Activated B cell treated with CpG ODN at 0.5 μM for 24 hours (primary cell): ENCODE results near the gene RBM39. TPM values are rescaled to one million over a fixed set of nuclear protein-coding genes. Genes with fewer than 3 reads are reported as not detected.
"Not testable (repeated sequence)": the region's sequence is repeated elsewhere in the genome, so short reads cannot be mapped to it uniquely, and the experiment has no call there.

Experiments used
- ATAC-seq: fragments of 200-7000 bp; cut with Tn5 transposase; one replicate; pipeline ENCODE4 v1.10.0; 2021; ENCODE audit warnings: low read depth, mild to moderate bottlenecking, moderate library complexity
- CTCF ChIA-PET: fragments of 350-600 bp; sonication (Branson Sonifier 250); formaldehyde crosslinking; loops from one replicate; lab custom pipeline; 2021; ENCODE audit warnings: antibody characterized with exemption; lab: Charles Lee
- POLR2A ChIA-PET: fragments of 350-600 bp; sonication (Branson Sonifier 250); formaldehyde crosslinking; loops from one replicate; lab custom pipeline; 2021; ENCODE audit warnings: antibody characterized with exemption; lab: Charles Lee
- DNase-seq: peaks from one replicate; pipeline ENCODE4 v3.0.0; 2022
- H3K27ac Mint-ChIP-seq: one replicate; pipeline ENCODE4 v1.8.0; 2020; ENCODE audit warnings: mixed read lengths
- H3K27me3 Mint-ChIP-seq: one replicate; pipeline ENCODE4 v1.8.0; 2021; ENCODE audit warnings: mixed read lengths
- H3K36me3 Mint-ChIP-seq: one replicate; pipeline ENCODE4 v1.8.0; 2021; ENCODE audit warnings: low read depth, mixed read lengths
- H3K4me1 Mint-ChIP-seq: one replicate; pipeline ENCODE4 v1.8.0; 2021; ENCODE audit warnings: mixed read lengths
- H3K4me3 Mint-ChIP-seq: one replicate; pipeline ENCODE4 v1.8.0; 2020; ENCODE audit warnings: mild to moderate bottlenecking, mixed read lengths
- H3K9me3 Mint-ChIP-seq: one replicate; pipeline ENCODE4 v1.8.0; 2020; ENCODE audit warnings: mixed read lengths
- intact Hi-C: fragments of 100-400 bp; cut with micrococcal nuclease; formaldehyde crosslinking; loops from one replicate; pipeline ENCODE4 v1.15.1; 2024
- total RNA-seq: library from RNA; stranded (reverse); gene quantifications from 2 replicates; pipeline ENCODE4 v1.2.3, GENCODE V29; 2022
- TF ChIP-seq, protein P1 (sequence below): fragments of 200-600 bp; IDR thresholded peaks from one replicate; pipeline ENCODE4 v1.8.0; 2022; ENCODE audit warnings: antibody characterized with exemption, mild to moderate bottlenecking

RBM39 gene
- total RNA-seq, 1 donor from 2014 or later, result 483 TPM

DNA sequence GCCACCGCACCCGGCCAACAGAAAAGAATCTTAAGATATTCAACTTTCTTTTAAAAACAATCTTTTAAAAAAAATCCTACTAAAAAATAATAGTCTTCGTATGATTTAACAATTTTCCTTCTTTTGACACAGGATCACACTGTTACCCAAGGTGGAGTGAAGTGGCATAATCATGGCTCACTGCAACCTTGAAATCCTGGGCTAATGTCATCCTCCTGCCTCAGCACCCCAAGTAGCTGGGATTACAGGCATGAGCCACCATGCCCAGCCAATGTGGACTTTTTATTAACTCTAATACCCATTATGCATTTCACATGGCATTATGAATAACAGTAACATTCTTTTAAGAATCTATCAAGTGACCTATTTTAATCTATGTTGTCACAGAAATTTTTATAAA is 20.8 kb downstream of the RBM39 start:
- POLR2A ChIA-PET, result interaction anchor here (1.0 to 1.3 kb wide), 3 partner anchors 8 to 57 kb away, joined by 3 to 4 read pairs (median 4); partner anchors contain the start of genes CPNE1, RBM12 and RBM39
- intact Hi-C loops, result loop anchor here (2.0 kb wide), 1 partner anchor 14 kb away; no protein-coding TSS in a partner anchor
- Mint-ChIP-seq H3K27ac (no peak overlapping the region), H3K36me3 (peaks cover 89% of the 10 kb centered on the region), H3K9me3 (no peaks in the 10 kb centered on the region), H3K4me1 (peaks cover 6% of the 10 kb centered on the region), H3K27me3 (no peaks in the 10 kb centered on the region), H3K4me3 (no peak overlapping the region)
- CTCF ChIA-PET, result no interaction called here
- DNase-seq (no peak), ATAC-seq (no peak)
- TF ChIP-seq, protein P1, sequence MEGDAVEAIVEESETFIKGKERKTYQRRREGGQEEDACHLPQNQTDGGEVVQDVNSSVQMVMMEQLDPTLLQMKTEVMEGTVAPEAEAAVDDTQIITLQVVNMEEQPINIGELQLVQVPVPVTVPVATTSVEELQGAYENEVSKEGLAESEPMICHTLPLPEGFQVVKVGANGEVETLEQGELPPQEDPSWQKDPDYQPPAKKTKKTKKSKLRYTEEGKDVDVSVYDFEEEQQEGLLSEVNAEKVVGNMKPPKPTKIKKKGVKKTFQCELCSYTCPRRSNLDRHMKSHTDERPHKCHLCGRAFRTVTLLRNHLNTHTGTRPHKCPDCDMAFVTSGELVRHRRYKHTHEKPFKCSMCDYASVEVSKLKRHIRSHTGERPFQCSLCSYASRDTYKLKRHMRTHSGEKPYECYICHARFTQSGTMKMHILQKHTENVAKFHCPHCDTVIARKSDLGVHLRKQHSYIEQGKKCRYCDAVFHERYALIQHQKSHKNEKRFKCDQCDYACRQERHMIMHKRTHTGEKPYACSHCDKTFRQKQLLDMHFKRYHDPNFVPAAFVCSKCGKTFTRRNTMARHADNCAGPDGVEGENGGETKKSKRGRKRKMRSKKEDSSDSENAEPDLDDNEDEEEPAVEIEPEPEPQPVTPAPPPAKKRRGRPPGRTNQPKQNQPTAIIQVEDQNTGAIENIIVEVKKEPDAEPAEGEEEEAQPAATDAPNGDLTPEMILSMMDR, result no peak

DNA sequence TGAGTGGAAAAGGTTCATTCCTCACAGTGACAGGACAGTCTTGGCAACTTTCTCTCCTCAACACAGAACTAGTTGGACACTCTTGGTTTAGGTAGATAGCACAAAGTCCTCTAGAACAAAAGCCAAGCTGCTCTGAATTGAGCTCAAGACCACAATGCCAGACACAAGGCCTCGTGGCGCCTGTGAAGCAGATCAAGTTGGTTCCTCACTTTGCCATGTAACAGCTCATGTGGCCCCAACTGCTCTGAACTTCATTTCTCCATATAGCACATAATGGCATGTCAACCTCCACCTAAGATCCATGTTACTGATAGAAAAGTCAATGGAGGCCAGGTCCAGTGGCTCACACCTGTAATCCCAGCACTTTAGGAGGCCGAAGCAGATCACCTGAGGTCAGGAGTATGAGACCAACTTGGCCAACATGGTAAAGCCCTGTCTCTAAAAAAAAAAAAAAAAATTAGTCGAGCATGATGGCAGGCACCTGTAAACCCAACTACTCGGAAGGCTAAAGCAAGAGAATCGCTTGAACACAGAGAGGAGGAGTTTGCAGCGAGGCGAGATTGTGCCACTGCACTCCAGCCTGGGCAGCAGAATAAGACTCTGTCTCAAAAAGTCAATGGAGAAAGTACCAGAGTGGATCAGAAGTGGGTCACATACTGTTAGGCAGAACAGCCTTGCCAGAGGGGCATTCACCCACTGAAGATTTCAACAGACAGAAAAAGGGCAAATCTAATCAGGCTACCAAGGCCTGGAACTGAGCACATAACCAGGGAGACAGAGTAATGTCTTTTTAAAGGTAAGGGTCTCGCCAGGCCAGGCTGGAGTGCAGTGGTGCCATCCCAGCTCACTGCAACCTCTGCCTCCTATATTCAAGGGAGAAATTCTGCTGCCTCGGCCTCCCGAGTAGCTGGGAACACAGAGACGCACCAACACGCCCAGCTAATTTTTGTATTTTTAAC is 21.6 kb downstream of the RBM39 start:
- H3K27me3 Mint-ChIP-seq, result no peaks in the 10 kb centered on the region
- CTCF ChIA-PET, result no interaction called here
- DNase-seq (no peak), ATAC-seq (no peak)
- no peaks in the 10 kb centered on the region for H3K9me3 Mint-ChIP-seq
- H3K27ac Mint-ChIP-seq, result no peak overlapping the region
- intact Hi-C loops, result loop anchor here (2.0 kb wide), 1 partner anchor 14 kb away; no protein-coding TSS in a partner anchor
- TF ChIP-seq, protein P1, result no peak
- H3K4me1 Mint-ChIP-seq, result peaks cover 6% of the 10 kb centered on the region
- H3K4me3 Mint-ChIP-seq, result no peak overlapping the region
- H3K36me3 Mint-ChIP-seq, result peaks cover 88% of the 10 kb centered on the region
- POLR2A ChIA-PET, result interaction anchor here (1.0 to 2.2 kb wide), 6 partner anchors 9 to 57 kb away, joined by 3 to 11 read pairs (median 4); partner anchors contain the start of genes CPNE1, RBM12 and RBM39

DNA sequence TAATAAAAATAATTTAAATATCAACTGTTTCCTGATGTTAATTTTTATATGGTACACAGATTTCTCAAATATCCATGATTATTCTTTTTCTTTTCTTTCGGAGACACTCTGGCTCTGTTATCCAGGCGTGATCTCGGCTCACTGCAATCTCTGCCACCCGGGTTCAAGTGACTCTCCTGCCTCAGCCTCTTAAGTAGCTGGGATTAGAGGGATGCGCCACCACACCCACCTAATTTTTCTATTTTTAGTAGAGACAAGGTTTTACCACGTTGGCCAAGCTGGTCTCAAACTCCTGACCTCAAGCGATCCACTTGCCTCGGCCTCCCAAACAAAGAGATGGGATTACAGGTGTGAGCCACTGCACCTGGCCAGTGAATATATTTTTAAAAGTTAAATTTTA is 22.3 kb downstream of the RBM39 start:
- peaks cover 6% of the 10 kb centered on the region for H3K4me1 Mint-ChIP-seq
- POLR2A ChIA-PET, result interaction anchor here (0.5 to 2.2 kb wide), 5 partner anchors 10 to 56 kb away, joined by 3 to 11 read pairs (median 4); partner anchors contain the start of gene RBM39
- H3K36me3 Mint-ChIP-seq, result peaks cover 88% of the 10 kb centered on the region

DNA sequence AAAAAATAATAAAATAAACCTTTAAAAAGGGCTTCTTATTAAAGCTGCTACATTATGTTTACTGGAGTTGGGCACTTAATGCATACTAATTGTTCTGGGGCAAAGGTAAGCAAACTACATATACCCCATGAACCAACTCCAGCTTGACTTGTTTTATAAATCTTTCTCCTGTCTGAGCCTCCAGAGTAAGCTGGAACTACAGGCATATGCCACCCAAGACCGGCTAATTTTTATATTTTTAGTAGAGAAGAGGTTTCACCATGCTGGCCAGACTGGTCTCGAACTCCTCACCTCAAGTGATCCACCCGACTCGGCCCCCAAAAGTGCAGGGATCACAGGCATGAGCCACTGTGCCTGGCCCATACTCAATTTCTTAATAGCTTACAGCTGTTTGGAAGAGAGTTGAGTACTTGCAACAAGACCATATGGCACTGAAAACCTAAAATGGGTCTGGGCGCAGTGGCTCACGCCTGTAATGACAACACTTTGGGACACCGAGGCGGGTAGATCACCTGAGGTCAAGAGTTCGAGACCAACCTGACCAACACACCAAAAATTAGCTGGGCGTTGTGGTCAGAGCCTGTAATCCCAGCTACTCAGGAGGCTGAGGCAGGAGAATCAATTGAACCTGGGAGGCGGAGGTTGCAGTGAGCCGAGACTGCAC is 23.0 kb downstream of the RBM39 start:
- DNase-seq (no peak), ATAC-seq (no peak)
- Mint-ChIP-seq H3K9me3 (no peaks in the 10 kb centered on the region), H3K27ac (no peak overlapping the region), H3K4me1 (peaks cover 9% of the 10 kb centered on the region), H3K36me3 (peaks cover 86% of the 10 kb centered on the region), H3K27me3 (no peaks in the 10 kb centered on the region), H3K4me3 (no peak overlapping the region)
- ChIA-PET POLR2A (interaction anchor here (0.5 to 2.2 kb wide), 6 partner anchors 14 to 56 kb away, joined by 3 to 11 read pairs (median 3); partner anchors contain the start of gene RBM39), CTCF (no interaction called here)
- intact Hi-C loops, result no loop called here
- TF ChIP-seq, protein P1, result no peak

More for the DNA sequence above, 22.3 kb downstream of the RBM39 start:
- ATAC-seq, result no peak
- H3K27ac Mint-ChIP-seq, result no peak overlapping the region
- no peaks in the 10 kb centered on the region for H3K9me3 Mint-ChIP-seq
- intact Hi-C loops, result loop anchor here (2.0 kb wide), 1 partner anchor 15 kb away; no protein-coding TSS in a partner anchor
- CTCF ChIA-PET, result no interaction called here
- TF ChIP-seq, protein P1, result no peak
- no peaks in the 10 kb centered on the region for H3K27me3 Mint-ChIP-seq
- DNase-seq, result no peak
- no peak overlapping the region for H3K4me3 Mint-ChIP-seq

DNA sequence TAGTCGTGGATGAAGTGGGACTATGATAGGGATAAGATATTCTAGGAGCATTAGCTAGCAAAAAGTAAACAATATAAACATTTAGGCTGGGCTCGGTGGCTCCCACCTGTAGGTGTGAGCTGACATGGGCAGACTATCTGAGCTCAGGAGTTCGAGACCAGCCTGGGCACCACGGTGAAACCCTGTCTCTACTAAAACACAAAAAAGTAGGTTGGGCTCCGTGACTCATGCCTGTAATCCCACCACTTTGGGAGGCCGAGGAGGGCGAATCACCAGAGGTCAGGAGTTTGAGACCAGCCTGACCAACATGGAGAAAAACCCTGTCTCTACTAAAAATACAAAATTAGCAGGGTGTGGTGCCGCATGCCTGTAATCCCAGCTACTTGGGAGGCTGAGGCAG is 23.7 kb downstream of the RBM39 start:
- intact Hi-C loops, H3K27ac Mint-ChIP-seq, H3K27me3 Mint-ChIP-seq, CTCF ChIA-PET, H3K9me3 Mint-ChIP-seq, H3K4me3 Mint-ChIP-seq, ATAC-seq, DNase-seq: not testable (repeated sequence)
- peaks cover 12% of the 10 kb centered on the region for H3K4me1 Mint-ChIP-seq
- POLR2A ChIA-PET, result interaction anchor here (0.6 to 2.2 kb wide), 3 partner anchors 24 to 1315 kb away, joined by 3 to 11 read pairs (median 4); partner anchors contain the start of gene RBM39
- H3K36me3 Mint-ChIP-seq, result peaks cover 84% of the 10 kb centered on the region
